CD1c-positive myeloid dendritic cell (primary cell): ENCODE measurements around the gene NCOA7.
"Not testable (repeated sequence)": the region's sequence is repeated elsewhere in the genome, so short reads cannot be mapped to it uniquely, and the experiment has no call there.

Experiments
- DNase-seq: peaks from one replicate; pipeline ENCODE4 v3.0.0-alpha.2; 2016; ENCODE audit errors: extremely low spot score

NCOA7 gene

DNA sequence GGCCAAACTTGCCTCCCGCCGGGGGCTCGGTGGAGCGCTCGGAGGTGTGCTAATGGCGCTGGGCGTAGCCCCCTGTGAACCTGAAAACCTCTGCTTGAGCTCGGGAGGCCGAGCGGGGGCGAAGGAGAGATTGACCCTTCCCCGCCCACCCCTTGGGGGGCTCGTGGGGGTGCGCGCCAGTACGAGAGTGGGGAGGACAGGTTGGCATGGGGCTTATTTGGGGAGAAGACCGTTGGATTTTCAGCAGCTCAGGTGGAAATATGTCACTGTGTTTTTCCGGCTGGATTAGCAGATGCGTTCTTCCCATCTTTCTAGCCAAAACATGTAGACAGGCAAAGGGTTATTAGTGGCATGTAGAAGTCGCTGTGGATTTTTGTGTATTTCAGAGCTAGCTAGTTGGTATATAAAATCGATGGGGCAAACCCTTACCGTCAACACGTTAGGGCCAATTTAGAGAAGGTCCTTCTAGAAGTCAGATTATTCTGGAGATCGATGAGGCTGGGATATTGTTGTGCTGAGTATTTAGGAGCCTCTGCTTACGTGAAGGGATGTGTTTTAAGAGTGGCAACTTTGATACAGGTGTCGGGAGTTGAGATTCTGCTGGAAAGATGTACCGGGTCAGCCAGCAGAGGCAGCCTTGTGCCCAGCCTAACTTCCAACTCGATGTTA lies 525 bp downstream of the NCOA7 start:
- DNase-seq: peak; percentile 49

DNA sequence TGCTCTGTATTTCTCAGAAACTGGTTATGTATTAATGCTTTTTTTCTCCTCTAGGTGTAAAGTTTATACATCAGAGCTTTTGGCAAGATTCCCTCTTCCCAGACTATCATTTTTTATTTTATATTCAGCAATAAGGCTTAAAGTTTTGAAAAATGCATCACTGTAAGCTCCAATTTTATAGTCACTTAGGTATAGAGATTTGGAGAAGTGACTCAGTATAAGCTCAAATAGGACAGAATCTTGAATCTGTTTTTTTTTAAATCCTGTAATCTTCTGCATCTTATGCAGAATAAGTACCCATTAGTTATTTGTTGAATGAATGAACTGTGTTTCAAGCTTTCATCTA lies 1.0 kb downstream of the NCOA7 start:
- DNase-seq: no peak

DNA sequence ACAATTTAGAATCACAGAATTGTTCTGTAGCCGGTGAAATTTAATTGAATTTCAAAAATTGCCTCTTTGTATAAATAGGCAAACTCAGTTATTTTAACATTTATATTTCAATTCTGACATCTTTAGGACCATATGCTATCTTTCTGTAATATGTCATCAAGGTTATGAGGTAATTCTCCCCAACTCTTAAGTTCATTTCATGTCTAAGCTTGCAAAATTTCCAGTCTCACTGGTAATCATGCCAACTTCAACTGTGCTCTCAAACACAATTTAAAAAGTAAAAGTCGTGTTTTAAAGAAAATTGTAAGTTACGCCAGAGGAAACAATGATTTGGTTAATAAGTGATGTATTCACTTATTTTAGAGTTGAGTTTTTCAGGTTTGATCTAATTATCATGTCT lies 1.4 kb downstream of the NCOA7 start:
- no peak for DNase-seq

GRCh38 chr6:125792680-125793079 lies 1.9 kb downstream of the NCOA7 start:
- no peak for DNase-seq

GRCh38 chr6:125793280-125793679 lies 2.5 kb downstream of the NCOA7 start:
- no peak for DNase-seq

- DNase-seq: no peak
Observed at GRCh38 chr6:125793863-125794262, 3.1 kb downstream of the NCOA7 start.

DNA sequence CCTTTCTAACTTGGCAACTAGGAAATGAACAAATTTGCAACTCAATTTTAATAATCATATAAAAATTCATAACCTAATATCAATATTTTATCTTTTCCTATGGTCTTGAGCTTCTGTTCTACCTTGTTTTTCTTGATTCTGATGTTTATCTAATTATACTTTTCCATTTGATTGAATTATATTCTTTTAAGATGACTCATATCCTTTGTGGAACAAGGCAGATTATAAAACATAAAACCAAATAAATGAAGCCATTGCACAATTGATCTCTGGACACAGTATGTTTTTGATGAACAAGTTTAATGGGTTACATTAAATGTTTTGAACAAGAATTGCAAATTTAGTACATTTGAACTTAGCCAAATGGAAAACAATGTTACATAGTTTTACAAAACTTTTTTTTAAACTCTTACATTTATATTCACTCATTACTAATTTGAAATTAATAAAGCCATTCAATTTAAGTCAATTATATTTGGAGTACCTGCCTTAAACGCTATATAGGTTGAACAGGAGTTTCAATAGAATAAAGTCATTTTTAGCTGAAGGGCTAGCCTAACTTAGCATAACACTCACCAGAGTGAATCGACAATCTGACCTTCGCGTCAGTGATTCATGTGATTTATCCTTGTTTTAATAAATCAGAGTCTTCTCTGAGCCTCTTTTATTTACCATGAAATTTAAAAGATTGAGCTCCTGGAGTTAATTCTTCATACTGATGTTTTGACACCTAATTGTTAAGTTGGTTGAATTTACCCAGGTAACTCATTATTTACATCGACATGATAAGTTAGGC lies 3.8 kb downstream of the NCOA7 start:
- DNase-seq: no peak

DNA sequence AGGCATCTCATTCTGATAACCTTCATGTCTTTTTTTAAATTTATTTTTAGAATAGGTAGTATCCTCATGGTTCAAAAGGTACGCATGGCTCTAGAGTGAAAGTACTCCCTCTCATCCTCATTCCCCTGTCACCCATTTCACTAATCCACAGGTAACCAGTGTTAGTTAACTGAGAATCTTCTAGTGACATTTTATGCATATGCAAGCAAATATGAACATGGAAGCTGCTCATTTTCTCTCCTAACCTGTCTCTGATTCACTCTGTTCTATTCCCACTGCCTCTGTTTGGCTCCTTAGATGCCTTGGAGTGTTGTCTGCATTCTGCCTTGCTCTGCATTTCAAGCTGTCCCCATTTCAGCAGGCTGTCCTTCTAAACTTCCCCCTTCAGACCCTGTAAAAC lies 4.5 kb downstream of the NCOA7 start:
- DNase-seq: no peak

DNA sequence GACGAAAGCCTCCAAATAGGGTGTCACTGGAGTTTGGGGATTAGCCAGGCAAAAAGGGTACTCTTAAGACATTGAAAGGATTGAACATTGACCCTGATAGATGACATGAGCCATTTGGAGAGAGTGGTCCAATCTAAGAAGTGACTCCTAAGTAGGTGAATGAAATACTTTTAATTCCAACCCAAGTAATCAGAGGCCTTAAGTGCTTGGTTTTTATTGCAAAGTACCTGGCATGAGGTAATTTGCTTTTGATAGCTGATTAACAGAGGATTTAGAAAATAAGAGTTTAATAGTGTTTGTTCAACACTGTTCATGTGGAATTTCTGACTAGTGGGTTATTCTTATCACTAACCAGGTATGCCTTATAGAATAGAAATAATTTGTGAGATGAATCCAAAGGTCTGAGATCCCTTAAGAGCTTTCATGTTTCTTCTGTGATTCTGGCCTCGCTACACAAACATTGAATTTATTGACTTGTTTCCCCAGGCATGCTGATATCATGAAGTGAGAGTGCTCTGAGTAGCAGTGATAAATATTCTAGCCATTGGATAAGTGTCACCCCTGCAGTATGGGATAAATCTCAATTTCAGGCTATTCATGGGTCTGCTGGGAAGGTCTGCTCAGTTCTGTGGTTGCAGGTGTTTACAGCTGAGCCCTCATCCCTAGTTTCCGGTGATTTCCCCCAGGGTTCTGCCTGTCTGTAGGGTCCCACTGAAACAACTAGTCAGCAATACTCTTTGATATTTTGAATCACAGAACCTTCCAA lies 6.5 kb downstream of the NCOA7 start:
- no peak for DNase-seq

GRCh38 chr6:125797886-125798444 lies 7.2 kb downstream of the NCOA7 start:
- DNase-seq: no peak

DNA sequence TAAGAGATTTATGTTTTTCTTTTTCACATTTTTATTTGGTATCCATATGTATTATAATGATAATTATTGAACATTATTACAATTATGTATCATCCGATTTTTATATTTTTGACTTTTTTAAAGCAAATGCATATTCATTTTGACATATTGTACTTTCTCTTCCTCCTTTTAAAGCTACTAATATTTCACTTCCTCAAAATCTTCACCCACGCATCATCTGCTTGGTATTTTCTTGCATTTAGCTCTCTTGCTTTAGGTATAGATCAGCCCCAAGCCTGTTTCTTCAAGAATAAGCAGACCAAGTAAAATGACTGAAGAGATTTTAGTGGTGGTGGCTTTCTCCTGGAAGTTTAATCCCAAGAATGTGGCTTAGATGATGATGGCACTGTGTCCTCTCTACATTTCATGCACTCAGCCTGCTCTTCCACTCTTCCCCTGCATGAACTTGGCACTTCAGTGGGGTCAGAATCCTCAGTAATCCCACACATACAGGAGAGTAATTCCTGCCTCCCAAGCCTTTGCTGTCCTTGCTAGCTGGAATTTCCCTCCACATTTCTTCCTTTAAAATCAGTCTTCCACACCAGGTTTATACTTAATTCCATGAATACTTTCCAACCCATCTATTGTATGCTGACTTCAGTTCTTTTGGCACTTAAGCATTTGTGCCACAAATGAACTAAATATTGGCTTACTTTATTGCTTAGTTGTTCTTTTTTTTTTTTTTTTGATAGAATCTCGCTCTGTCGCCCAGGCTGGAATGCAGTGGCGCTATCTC lies 8.2 kb downstream of the NCOA7 start:
- peak; percentile 89 for DNase-seq

DNA sequence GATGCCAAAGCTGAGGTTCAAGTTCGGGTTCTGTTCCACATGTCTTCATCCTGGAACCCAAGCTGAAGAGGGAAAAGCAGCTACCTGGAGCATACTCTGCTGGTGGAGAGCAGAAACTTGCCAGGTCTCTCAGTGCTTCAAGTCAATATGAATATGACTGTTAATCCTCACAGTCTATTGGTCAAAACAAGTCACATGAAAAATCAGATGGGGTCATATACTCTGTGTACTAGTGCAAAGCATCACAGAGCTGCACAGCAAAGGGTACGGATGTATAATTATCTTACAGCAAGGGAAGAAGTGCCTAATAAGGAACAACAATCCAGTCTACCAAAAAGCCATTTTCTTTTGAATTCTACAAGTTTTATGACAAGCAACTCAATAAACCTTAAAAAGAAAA lies 11.6 kb downstream of the NCOA7 start:
- no peak for DNase-seq

DNA sequence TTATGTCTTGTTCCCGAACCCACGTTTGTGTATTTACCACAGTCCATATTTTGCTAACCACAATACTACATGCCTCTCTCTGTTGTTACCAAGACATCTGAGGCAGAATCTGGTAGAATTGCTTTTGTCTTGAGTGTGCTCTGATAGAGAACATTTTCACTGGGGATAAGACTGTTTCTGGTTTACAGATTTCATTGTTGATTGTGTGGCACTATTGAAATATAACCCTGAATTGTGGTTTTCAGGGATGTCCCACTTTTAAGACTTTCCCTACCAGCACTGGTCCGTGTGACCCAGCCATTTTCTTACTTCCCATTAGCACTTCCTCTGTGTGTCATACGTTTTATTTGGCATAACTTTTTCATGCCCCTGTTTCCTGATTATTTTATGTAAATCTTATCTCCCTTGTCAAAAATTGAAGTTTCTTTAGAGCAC lies 12.2 kb downstream of the NCOA7 start:
- DNase-seq: peak; percentile 80

DNA sequence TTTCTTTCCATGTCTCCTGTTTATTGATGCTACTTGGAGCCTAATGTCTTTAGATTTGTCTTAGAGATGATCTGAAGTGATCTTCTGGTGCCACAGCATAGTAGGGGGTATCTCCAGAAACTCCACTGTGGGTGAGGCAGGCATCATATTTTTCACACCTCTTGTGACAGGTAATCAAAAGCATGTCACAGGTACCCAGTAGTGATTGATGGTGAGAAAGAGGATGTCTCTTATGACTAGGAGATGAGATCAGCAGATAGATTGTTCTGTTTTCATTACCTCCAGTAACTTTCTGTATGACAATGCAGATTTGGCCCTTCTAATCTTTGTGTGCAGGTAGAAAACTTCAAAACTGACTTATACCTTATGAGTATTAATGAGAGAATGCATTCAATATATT lies 13.5 kb downstream of the NCOA7 start:
- DNase-seq: no peak

- DNase-seq: not testable (repeated sequence)
Observed at GRCh38 chr6:125804866-125805425, 14.2 kb downstream of the NCOA7 start.

GRCh38 chr6:125806813-125807212 lies 16.1 kb downstream of the NCOA7 start:
- DNase-seq: no peak

GRCh38 chr6:125807293-125807692 lies 16.5 kb downstream of the NCOA7 start:
- DNase-seq: no peak

DNA sequence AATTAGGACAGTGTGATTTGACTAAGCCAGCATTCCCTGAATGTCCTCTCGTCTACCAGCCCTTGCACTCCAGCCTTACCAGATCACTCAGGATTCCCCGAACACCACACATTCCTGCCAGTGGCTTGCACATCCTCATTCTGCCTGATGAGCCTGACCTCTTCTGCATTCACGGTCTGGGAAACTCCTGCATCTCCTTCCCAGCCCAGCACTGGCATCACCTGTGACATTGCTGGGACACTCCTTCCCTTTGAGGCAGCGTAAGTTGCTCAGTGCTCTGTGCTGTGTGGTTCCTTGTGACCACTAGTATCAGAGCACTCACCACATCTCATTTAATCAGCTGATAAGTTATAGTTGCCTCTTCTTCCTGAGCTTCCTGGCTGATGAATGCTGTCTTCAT lies 17.3 kb downstream of the NCOA7 start:
- DNase-seq: no peak

GRCh38 chr6:125808591-125808990 lies 17.8 kb downstream of the NCOA7 start:
- DNase-seq: no peak

- DNase-seq: no peak
Observed at GRCh38 chr6:125809570-125810170, 18.9 kb downstream of the NCOA7 start.

GRCh38 chr6:125810445-125810844 lies 19.7 kb downstream of the NCOA7 start:
- no peak for DNase-seq
